Activated CD4-positive, alpha-beta T cell treated with anti-CD3 and anti-CD28 coated beads, Interleukin-2, amount 10 ng/mL, durations not matched to agents 7 days and 5 days (primary cell): Measurements from ENCODE around the gene IL6. TPM values are rescaled to one million over a fixed set of nuclear protein-coding genes. Genes with fewer than 3 reads are reported as not detected.
A peak's percentile ranks its signal among the peaks of the same experiment; 100 is the strongest.
"Not testable (repeated sequence)": the region's sequence is repeated elsewhere in the genome, so short reads cannot be mapped to it uniquely, and the experiment has no call there.

Experiments
- CTCF ChIA-PET: fragments of 350-600 bp; sonication (Branson Sonifier 250); formaldehyde crosslinking; loops from one replicate; lab custom pipeline; 2021; ENCODE audit warnings: antibody characterized with exemption; lab: Charles Lee
- POLR2A ChIA-PET: fragments of 350-600 bp; sonication (Branson Sonifier 250); formaldehyde crosslinking; loops from one replicate; lab custom pipeline; 2021; ENCODE audit warnings: antibody characterized with exemption; lab: Charles Lee
- DNase-seq: peaks from one replicate; pipeline ENCODE4 v3.0.0-alpha.2; 2020
- H3K27ac Mint-ChIP-seq: one replicate; pipeline ENCODE4 v1.8.0; 2021; ENCODE audit warnings: mild to moderate bottlenecking, moderate library complexity, mixed read lengths
- H3K27me3 Mint-ChIP-seq: one replicate; pipeline ENCODE4 v1.8.0; 2021; ENCODE audit warnings: mixed read lengths
- H3K36me3 Mint-ChIP-seq: one replicate; pipeline ENCODE4 v1.8.0; 2021; ENCODE audit warnings: low read depth, mixed read lengths
- H3K4me1 Mint-ChIP-seq: one replicate; pipeline ENCODE4 v1.8.0; 2021; ENCODE audit warnings: mixed read lengths
- H3K4me3 Mint-ChIP-seq: one replicate; pipeline ENCODE4 v1.8.0; 2021; ENCODE audit warnings: mild to moderate bottlenecking, moderate library complexity, mixed read lengths
- H3K9me3 Mint-ChIP-seq: one replicate; pipeline ENCODE4 v1.8.0; 2021; ENCODE audit warnings: mixed read lengths
- total RNA-seq, 2 experiments: library from RNA; stranded (reverse); gene quantifications; one replicate each; pipeline ENCODE4 v1.2.3, GENCODE V29; 2021

IL6 gene
- under 1 TPM; 0.67 to 0.92 TPM for total RNA-seq

DNA sequence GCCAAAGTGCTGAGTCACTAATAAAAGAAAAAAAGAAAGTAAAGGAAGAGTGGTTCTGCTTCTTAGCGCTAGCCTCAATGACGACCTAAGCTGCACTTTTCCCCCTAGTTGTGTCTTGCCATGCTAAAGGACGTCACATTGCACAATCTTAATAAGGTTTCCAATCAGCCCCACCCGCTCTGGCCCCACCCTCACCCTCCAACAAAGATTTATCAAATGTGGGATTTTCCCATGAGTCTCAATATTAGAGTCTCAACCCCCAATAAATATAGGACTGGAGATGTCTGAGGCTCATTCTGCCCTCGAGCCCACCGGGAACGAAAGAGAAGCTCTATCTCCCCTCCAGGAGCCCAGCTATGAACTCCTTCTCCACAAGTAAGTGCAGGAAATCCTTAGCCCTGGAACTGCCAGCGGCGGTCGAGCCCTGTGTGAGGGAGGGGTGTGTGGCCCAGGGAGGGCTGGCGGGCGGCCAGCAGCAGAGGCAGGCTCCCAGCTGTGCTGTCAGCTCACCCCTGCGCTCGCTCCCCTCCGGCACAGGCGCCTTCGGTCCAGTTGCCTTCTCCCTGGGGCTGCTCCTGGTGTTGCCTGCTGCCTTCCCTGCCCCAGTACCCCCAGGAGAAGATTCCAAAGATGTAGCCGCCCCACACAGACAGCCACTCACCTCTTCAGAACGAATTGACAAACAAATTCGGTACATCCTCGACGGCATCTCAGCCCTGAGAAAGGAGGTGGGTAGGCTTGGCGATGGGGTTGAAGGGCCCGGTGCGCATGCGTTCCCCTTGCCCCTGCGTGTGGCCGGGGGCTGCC is at the start of gene IL6:
TSS of gene IL6 (plus strand) at position 294 of the 807 bp plus-strand sequence. CDS start at position 357, 63 bp downstream.
- ChIA-PET CTCF (interaction anchor here (0.7 to 2.1 kb wide), 10 partner anchors 8 to 329 kb away, joined by 3 to 14 read pairs (median 4); no protein-coding TSS in a partner anchor), POLR2A (interaction anchor here (0.6 kb wide), 1 partner anchor 54 kb away, joined by 3 read pairs; no protein-coding TSS in a partner anchor)
- H3K4me1 Mint-ChIP-seq, result peaks cover 61% of the 10 kb centered on the region
- peak; percentile 8 for DNase-seq
- H3K27me3 Mint-ChIP-seq, result peaks cover 40% of the 10 kb centered on the region
- H3K36me3 Mint-ChIP-seq, result peaks cover 1% of the 10 kb centered on the region
- no peaks in the 10 kb centered on the region for H3K9me3 Mint-ChIP-seq
- peak within 1 kb of the TSS; percentile 60 for H3K4me3 Mint-ChIP-seq
- peak within 1 kb of the TSS; percentile 78 for H3K27ac Mint-ChIP-seq

- DNase-seq, POLR2A ChIA-PET: not testable (repeated sequence)
Measured at GRCh38 chr7:22677263-22677662, 49.7 kb upstream of the IL6 start.

GRCh38 chr7:22677680-22678079 is 49.3 kb upstream of the IL6 start:
- ChIA-PET POLR2A (no interaction called here), CTCF (interaction anchor here (1.0 to 2.1 kb wide), 4 partner anchors 21 to 44 kb away, joined by 3 to 6 read pairs (median 4); no protein-coding TSS in a partner anchor)
- Mint-ChIP-seq H3K9me3 (peaks cover 28% of the 10 kb centered on the region), H3K27me3 (peaks cover 7% of the 10 kb centered on the region), H3K4me3 (peak overlapping the region; percentile 55), H3K27ac (peak overlapping the region; percentile 83), H3K36me3 (peaks cover 45% of the 10 kb centered on the region), H3K4me1 (peaks cover 86% of the 10 kb centered on the region)
- peak; percentile 10 for DNase-seq

More at GRCh38 chr7:22677263-22677662, 49.7 kb upstream of the IL6 start:
- CTCF ChIA-PET, H3K27me3 Mint-ChIP-seq: not testable (repeated sequence)
- peaks cover 28% of the 10 kb centered on the region for H3K9me3 Mint-ChIP-seq
- peak overlapping the region; percentile 83 for H3K27ac Mint-ChIP-seq
- H3K36me3 Mint-ChIP-seq, result peaks cover 49% of the 10 kb centered on the region
- H3K4me3 Mint-ChIP-seq, result peak overlapping the region; percentile 55
- peaks cover 91% of the 10 kb centered on the region for H3K4me1 Mint-ChIP-seq

DNA sequence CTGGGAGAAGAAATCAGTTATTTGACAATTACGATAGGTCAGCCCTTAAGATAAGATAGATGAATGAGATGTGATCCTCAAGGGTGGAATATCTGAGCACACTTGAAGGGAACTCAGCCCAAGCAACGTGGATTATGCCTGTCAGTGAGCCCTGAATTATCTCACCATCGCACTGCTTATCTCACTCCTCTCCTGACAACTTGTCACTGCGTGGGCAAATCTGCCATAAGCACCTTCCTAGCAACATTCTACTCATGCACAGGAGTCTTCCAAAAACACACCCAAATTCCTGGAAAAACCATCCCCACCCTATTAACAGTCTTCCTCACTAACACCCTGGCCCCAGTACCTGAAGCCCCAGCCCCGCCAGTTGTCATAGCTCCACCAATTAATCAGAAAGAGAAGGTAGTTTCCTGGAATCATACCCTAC is 46.5 kb upstream of the IL6 start:
- H3K4me1 Mint-ChIP-seq, result peaks cover 66% of the 10 kb centered on the region

GRCh38 chr7:22681312-22681711 is 45.7 kb upstream of the IL6 start:
- CTCF ChIA-PET, result interaction anchor here (0.9 to 1.1 kb wide), 2 partner anchors 9 to 19 kb away, joined by 3 to 4 read pairs; no protein-coding TSS in a partner anchor
- DNase-seq, result no peak
- Mint-ChIP-seq H3K27me3 (peaks cover 29% of the 10 kb centered on the region), H3K36me3 (peaks cover 33% of the 10 kb centered on the region), H3K4me1 (peaks cover 57% of the 10 kb centered on the region), H3K4me3 (no peak overlapping the region), H3K9me3 (peaks cover 27% of the 10 kb centered on the region), H3K27ac (peak overlapping the region; percentile 85)
- POLR2A ChIA-PET, result interaction anchor here (0.5 kb wide), 1 partner anchor 140 kb away, joined by 3 read pairs; no protein-coding TSS in a partner anchor

More for the DNA sequence above, 46.5 kb upstream of the IL6 start:
- POLR2A ChIA-PET, result interaction anchor here (0.5 kb wide), 1 partner anchor 141 kb away, joined by 3 read pairs; no protein-coding TSS in a partner anchor
- Mint-ChIP-seq H3K27ac (peak overlapping the region; percentile 85), H3K4me3 (peak overlapping the region; percentile 37), H3K9me3 (peaks cover 27% of the 10 kb centered on the region), H3K27me3 (peaks cover 25% of the 10 kb centered on the region), H3K36me3 (peaks cover 38% of the 10 kb centered on the region)
- DNase-seq, result no peak
- CTCF ChIA-PET, result no interaction called here

GRCh38 chr7:22681852-22682657 is 44.9 kb upstream of the IL6 start:
- Mint-ChIP-seq H3K4me3 (no peak overlapping the region), H3K36me3 (peaks cover 33% of the 10 kb centered on the region), H3K27ac (peak overlapping the region; percentile 33), H3K27me3 (peaks cover 34% of the 10 kb centered on the region), H3K4me1 (peaks cover 50% of the 10 kb centered on the region), H3K9me3 (peaks cover 27% of the 10 kb centered on the region)
- ChIA-PET POLR2A (no interaction called here), CTCF (interaction anchor here (0.6 to 1.1 kb wide), 4 partner anchors 10 to 185 kb away, joined by 3 to 4 read pairs (median 3); no protein-coding TSS in a partner anchor)
- no peak for DNase-seq

DNA sequence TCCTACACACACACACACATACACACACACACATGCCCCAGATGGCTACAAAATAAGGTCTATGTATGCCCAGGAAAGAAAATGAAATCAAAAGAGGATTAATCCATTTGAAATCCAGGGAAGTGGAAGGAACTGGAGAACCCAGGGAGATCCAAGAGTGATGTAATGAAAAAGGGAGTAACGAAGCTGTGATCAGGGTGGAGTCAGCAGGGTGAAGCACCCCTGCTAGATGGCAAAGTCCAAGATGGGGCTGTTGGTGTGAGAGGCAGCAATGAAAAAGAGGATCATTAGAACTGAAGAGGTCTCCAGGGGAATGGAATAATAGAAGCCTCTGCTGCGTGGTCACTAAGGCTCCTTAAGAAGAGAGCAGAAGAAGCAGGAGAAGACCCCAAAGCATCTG is 43.6 kb upstream of the IL6 start:
- Mint-ChIP-seq H3K9me3 (peaks cover 25% of the 10 kb centered on the region), H3K36me3 (peaks cover 30% of the 10 kb centered on the region), H3K27me3 (peaks cover 36% of the 10 kb centered on the region), H3K27ac (no peak overlapping the region), H3K4me3 (no peak overlapping the region), H3K4me1 (peaks cover 37% of the 10 kb centered on the region)
- no peak for DNase-seq
- POLR2A ChIA-PET, result no interaction called here
- CTCF ChIA-PET, result no interaction called here

DNA sequence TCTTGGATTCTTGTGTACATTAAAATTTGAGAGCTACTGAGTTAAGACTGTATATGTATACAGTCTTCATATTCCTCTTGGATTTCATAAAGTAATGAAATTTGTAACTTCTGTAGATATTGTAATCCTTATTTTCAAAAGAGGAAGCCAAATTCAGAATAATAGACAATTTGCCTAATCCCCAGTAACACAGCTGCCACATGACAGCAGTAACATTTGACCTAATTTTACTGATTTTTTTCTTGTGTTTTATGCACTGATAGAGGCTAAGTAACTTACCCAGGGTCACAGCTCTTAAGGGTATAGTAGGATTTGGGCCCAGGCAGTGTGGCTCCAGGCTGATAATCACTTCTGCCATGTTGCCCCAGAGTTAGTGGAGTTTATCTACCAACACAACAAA is 40.4 kb upstream of the IL6 start:
- Mint-ChIP-seq H3K4me1 (peaks cover 17% of the 10 kb centered on the region), H3K9me3 (peaks cover 16% of the 10 kb centered on the region), H3K27me3 (peaks cover 56% of the 10 kb centered on the region), H3K27ac (no peak overlapping the region), H3K4me3 (no peak overlapping the region), H3K36me3 (peaks cover 18% of the 10 kb centered on the region)
- POLR2A ChIA-PET, result no interaction called here
- DNase-seq, result no peak
- CTCF ChIA-PET, result interaction anchor here (1.5 to 1.7 kb wide), 2 partner anchors 10 to 14 kb away, joined by 4 to 6 read pairs; no protein-coding TSS in a partner anchor

GRCh38 chr7:22688084-22688483 is 38.9 kb upstream of the IL6 start:
- no peak overlapping the region for H3K4me3 Mint-ChIP-seq
- H3K27ac Mint-ChIP-seq, result no peak overlapping the region
- H3K27me3 Mint-ChIP-seq, result peaks cover 53% of the 10 kb centered on the region
- CTCF ChIA-PET, result interaction anchor here (1.7 kb wide), 1 partner anchor 8 kb away, joined by 6 read pairs; no protein-coding TSS in a partner anchor
- peaks cover 11% of the 10 kb centered on the region for H3K9me3 Mint-ChIP-seq
- POLR2A ChIA-PET, result no interaction called here
- H3K4me1 Mint-ChIP-seq, result peaks cover 11% of the 10 kb centered on the region
- peaks cover 12% of the 10 kb centered on the region for H3K36me3 Mint-ChIP-seq
- no peak for DNase-seq

DNA sequence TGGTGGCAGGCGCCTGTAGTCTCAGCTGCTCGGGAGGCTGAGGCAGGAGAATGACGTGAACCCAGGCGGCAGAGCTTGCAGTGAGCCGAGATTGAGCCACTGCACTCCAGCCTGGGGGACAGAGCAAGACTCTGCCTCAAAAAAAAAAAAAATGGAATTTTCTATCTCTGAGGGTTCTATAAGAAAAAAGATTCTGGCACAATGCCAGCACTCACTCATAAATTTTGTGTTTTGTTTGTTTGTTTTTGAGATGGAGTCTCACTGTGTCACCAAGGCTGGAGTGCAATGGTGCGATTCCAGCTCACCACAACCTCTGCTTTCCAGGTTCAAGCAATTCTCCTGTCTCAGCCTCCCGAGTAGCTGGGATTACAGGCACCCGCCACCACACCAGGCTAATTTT is 38.1 kb upstream of the IL6 start:
- H3K4me3 Mint-ChIP-seq, H3K27ac Mint-ChIP-seq, DNase-seq, POLR2A ChIA-PET: not testable (repeated sequence)
- peaks cover 16% of the 10 kb centered on the region for H3K36me3 Mint-ChIP-seq
- H3K9me3 Mint-ChIP-seq, result peaks cover 12% of the 10 kb centered on the region
- CTCF ChIA-PET, result interaction anchor here (0.7 kb wide), 1 partner anchor 13 kb away, joined by 3 read pairs; no protein-coding TSS in a partner anchor
- H3K4me1 Mint-ChIP-seq, result peaks cover 15% of the 10 kb centered on the region
- peaks cover 53% of the 10 kb centered on the region for H3K27me3 Mint-ChIP-seq

GRCh38 chr7:22694597-22695207 is 32.3 kb upstream of the IL6 start:
- Mint-ChIP-seq H3K9me3 (peaks cover 20% of the 10 kb centered on the region), H3K27ac (peak overlapping the region; percentile 39), H3K4me3 (peak overlapping the region; percentile 4), H3K27me3 (peaks cover 23% of the 10 kb centered on the region), H3K4me1 (peaks cover 65% of the 10 kb centered on the region), H3K36me3 (peaks cover 26% of the 10 kb centered on the region)
- ChIA-PET CTCF (interaction anchor here (0.5 to 0.6 kb wide), 2 partner anchors 104 to 220 kb away, joined by 4 to 6 read pairs; no protein-coding TSS in a partner anchor), POLR2A (interaction anchor here (0.6 kb wide), 1 partner anchor 62 kb away, joined by 3 read pairs; no protein-coding TSS in a partner anchor)
- DNase-seq, result peak; percentile 43
